DMS153 treated with DMSO at 0.1 percent for 48 hours (cell line): Measurements from ENCODE around the gene DENND1A.

Source experiments
- DNase-seq: peaks from one replicate; lab custom pipeline; 2025; ENCODE audit not compliant: unreplicated experiment; lab: John Stamatoyannopoulos, UW

Gene DENND1A

DNA sequence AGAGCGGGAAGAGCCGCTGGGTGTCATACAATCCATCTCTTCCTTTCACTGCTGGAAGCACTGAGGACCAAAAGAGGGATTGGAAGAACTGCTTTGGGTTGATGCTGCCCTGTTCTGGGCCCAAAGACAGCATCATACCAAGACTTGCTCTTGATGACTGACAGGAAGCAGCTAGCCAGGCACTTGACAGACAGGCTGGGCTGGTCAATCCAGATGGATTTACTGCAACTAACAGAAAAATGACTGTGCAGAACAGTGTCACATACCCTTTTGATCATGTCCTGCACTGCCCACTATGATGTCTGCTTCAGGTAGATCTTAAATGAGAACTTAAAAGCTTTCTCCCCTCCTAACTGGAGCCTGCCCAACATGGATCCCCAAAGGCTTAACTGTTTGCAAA lies 416.4 kb downstream of the DENND1A start:
- no peak for DNase-seq

DNA sequence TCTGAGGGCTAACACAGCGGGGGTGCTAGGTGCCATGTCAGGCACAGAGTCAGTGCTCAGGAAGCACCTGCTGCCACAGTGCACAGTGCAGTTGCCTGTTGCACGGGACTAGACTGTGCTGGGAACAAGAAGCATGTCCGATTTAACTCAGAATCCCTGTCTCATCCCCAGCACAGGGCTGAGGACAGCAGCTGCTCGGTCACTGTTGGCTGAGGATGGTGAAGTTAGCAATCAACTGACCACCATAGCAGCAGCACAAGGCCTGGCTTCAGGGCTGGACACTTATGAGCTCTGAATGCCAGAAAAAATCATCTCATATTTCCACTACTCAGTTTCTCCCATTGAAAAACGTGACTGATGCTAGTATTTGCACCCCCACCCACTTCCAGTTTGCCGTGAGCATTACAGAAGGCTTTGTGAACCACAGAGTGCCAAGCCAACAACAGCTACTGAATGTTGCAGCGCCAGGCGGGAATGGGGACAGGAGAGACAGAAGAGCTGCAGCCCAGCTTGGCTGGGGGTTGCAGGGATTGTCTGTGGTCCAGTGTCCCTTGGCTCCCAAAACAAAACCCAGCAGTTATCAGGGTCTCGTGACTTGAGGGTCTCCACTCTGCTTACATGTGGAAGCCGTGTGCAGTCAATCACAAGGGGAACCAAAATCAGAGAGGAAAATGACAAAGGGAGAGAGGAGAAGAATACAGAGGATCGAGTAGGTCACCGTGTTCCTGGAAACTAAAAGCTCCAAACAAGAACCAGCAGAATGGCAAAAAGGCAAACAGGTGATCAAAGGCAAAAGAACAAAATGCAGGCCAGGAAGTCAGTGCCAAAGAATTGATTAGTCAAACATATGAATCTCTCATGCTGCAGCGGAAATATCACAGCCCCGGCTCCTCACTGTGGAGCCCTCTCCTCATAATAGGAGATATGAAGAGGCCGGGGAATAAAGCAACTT lies 418.3 kb downstream of the DENND1A start:
- DNase-seq: no peak

DNA sequence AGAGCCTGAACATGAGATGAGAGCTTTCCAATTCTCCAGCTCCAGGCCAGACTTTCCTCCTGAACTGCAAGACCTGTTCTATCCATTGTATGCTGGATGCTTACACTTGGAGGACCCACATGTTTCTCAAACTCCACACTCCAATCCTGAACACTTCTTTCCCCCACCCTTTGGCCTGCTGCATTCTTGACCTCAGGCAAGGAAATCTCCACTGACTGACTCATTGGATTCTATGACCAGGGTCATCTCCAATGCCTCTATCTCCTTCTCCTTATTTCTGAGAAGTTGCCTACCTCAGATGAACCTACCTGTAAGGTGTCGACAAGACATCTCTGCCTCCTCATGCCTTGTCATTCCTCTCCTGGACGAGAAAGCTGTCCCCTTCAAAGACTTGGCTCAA lies 420.3 kb downstream of the DENND1A start:
- DNase-seq: no peak

DNA sequence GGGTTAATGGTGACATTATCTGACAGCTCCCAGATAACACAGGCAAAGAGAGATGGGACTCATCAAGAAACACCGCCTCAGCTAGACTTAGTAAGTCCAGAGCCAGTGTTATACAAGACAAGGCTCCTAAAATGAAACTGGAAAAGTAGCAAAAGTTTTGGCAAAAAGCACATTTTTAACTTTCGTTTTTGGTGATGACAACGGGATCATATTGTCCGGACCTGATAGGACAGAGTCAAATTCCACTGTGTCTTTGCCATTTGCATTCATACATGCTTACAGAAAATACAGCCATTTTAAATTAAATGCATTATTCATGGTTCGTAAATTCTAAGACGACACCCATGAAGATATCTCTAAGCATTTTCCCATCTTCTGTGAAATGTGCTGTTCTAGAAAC lies 421.9 kb downstream of the DENND1A start:
- no peak for DNase-seq

DNA sequence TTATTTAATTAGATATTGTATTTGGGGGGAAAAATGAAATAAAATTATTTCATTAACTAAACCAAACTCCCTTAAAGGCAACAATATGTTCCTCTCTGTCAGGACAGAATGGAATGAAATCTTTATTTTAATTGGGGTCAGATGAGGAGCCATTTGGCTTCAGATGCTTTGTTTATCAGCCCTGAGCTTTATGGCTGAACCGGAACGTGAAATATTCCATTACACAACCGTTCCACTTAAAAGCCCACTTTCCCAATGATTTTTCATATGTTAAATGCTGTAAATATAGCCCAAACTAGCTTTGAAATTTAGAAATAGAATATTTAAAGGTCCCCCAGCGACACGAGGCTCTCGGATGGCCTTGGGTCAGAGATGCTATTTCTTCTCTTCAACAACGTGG lies 424.4 kb downstream of the DENND1A start:
- no peak for DNase-seq

DNA sequence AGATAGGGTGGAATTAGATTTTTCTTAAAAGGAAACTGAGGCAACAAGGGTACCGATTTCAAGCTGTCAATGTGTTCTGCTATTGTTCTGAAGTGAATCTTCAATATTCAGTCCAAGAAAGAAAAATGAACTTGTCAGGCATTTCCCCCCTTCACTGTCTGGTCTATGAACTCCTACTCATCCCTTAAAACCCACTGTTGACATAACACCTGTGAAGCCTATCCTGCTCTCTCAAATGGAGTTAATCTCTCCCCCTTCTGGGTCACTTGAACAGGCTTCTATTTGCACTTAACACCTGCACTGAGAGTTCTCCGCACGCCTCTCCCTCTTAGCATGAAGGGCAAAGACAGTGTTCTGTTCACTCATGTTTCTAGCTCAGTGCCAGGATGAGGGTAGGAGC lies 429.6 kb downstream of the DENND1A start:
- no peak for DNase-seq

DNA sequence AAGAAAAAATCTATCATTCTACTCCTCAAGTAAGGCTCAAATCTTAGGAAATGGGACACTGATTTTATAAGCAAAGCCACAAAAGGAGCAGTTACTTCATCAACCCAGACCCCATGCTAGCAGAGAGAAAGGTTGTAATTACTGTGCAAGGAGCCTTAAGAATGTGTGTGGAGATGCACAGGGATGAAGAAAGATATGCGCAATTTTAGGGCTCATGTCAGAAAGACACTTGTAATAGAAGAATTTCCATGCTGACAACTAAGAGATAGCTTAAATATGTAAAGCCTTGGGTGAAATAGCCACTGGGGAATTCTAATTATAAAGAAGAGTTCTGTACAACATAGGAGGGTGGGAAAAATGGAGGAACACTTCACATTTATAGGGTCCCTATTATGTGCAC lies 432.1 kb downstream of the DENND1A start:
- DNase-seq: no peak

DNA sequence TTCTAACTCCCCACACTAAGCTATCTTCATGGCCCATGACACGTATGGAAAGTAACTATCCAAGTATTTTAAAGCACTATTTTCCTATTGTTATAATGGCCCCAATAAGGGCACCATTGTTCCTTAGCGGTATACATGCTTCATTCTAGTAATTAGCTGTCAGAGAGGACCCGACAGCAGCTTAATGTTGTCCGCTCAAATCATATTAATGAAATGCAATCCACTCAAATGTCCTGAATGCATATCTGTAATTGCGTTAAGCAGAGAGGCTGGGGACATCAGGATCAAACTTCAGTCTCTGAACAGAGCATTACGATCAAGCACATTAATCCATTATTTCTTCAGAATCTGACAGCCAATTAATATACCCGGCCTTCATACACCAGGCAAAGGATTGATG lies 434.2 kb downstream of the DENND1A start:
- no peak for DNase-seq

DNA sequence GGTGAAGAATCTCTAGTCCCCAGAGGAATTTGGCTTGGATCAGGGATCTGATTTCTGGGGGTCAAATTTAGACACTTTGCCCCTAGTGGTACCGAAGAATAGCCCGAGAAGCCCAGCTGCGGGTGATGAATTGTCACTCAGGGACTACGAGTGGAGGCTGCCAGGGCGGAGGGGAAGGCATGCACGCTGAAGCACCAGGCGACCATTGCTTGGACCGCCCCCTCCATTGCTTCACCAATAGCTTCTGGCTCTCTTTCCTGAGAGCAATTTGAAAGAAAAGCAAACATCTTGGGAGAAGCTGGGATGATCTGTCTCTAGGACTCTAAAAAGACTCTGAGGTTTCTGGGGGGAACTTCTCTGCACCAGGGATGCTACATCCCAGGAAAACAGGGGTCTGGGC lies 436.3 kb downstream of the DENND1A start:
- no peak for DNase-seq

DNA sequence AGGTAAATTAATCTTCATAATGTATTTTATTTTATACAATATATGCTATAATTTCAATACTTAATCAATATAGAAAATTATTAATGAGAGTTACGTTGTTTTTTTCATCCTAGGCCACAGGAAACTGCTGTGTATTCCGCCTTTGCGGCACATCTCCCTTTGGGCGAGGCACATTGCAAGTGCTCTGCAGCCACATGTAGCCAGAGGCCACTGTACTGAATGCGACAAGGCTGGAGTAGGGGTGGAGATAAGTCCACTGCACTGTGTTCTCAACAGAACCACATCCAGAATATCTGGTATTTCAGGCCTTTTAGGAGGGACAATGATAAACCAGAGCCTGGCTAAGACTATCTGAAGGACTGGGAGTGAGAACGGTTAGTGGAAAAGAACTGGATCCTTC lies 439.2 kb downstream of the DENND1A start:
- DNase-seq: no peak

DNA sequence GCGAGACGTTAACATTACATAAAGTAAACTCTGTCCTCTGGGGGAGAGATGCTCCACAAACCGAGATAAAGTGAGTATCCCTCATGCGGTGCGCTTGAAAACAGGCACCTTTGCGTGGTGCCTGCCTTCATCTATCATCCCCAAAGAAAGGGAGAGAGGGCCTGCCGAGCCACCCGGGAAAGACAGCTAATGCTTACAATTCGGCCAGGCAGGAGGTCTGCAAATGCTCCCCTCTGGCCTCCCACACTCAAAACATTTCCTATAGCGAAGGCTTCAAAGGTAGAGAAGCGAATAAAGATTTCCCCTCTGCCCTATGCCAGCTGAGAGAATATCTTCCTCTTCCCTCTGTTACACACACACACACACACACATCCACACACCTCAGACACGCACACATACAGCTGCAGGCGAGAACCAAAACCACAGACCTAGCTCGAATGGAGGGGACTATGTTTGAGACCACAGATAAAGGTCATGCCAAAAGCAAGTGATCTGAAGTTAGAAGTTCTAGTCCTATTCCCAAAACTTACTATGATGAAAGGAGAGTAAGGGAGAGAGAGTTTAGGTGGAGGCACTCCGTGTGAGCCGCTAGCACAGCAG lies 441.1 kb downstream of the DENND1A start:
- DNase-seq: no peak

DNA sequence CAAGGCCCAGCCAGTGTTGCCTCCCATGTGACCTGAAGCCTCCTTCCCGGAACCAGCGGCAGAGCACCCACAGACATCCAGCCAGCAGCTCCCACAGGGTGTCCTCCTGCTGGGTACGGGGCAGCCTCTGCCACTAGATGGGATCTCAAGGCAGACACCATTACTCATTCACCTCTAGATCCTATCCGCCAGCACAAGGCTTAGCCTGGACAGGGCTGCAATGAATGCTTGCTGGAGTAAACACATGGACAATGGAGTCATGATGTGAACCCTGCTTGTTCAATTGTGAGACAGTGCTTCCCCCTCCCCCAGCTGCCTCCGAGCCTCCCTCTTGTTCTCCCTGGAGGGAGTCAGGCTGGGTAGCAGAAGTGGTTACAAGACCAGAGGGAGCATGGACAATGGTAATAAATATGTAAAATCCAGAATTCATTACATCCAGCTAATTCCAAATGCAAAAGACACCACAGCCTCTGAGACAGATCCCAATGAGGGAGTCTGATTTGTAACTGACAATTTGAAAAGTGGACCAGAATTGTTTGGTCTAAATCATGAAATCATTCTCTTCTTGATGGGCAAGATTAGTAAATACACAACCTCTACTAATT lies 441.9 kb downstream of the DENND1A start:
- no peak for DNase-seq

DNA sequence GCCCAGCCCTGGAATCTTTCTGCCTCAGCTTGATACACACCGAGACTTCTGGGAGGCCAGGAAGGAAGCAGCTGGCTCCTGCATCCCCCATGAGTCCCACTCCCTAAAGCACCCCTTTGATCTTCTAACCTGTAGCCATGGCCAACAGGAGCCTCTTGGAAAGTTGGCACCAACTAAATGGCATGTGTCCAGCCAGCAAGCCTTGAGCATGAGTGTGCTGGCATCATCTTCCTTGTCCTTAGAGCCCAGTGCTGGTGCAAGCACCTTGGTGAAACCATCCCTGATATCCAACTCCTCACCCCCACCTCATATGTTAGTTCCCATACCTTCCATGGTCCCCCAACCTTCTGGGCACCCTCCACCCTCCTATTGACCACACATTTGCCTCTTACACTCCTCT lies 443.5 kb downstream of the DENND1A start:
- DNase-seq: no peak

DNA sequence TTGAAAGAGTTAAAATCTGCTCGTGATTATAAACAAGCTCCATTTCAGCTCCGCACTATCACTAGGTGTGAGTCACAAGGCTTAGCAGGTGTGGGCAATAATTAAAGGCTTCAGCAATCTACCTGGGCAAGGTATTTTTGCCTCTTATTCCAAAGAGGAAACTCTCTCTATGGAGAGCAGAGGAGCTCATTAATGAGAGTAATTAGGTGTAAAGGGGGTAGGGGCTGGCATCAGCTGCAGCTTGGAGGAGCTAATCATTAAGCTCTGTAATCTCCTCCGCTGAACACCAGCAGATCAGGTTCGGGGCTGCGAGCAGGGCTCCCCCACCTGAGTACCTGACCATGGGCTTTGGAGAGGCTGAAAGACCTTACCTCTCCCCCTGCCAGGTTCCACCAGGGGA lies 444.7 kb downstream of the DENND1A start:
- DNase-seq: no peak

DNA sequence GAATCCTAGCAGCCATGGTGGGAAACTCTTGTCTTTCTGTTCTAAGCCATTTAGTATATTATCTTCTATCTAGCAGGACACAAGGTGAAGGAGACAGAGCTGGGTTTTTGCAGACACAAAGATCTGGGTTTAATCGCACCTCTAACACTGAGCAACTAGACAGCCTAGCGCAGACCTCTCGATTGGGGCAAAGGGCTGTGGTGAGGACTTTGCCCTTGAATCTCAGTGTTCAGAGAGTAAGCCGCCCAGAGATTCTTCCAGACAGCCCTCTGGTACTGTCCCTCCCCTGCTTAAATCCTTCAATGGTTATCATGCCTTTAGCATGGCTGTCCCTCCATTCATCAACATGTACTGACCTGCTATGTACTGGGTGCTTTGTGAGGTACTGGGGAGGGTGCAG lies 445.8 kb downstream of the DENND1A start:
- DNase-seq: no peak

DNA sequence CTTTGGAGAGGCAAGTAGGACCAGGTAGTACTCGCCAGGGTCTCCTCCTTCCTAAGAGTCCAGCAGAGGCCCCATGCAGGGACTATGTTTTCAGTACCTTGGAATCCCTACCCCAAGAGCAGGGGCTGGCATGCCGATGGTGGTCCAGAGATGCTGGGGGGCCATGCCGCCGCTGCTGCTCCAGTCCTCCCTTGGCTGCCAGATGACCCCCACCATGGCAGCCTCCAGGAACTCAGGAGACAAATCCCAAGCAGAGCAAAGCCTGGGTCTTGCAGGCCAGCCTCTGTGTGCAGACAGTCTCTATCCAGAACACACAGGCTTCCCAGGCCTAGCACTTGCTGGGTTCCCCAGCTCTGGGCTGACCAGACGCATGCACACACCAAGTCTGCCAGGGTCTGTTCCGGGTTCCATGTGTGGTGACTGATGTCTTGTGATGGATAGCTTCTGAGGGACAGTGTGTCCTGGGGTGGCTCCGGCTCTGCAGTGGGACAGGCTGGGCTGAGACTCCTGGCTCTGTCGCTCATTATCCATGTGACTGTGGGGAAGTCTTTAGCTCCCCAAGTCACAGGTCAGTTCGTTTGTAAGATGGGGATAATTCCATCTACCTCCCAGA lies 446.6 kb downstream of the DENND1A start:
- no peak for DNase-seq

DNA sequence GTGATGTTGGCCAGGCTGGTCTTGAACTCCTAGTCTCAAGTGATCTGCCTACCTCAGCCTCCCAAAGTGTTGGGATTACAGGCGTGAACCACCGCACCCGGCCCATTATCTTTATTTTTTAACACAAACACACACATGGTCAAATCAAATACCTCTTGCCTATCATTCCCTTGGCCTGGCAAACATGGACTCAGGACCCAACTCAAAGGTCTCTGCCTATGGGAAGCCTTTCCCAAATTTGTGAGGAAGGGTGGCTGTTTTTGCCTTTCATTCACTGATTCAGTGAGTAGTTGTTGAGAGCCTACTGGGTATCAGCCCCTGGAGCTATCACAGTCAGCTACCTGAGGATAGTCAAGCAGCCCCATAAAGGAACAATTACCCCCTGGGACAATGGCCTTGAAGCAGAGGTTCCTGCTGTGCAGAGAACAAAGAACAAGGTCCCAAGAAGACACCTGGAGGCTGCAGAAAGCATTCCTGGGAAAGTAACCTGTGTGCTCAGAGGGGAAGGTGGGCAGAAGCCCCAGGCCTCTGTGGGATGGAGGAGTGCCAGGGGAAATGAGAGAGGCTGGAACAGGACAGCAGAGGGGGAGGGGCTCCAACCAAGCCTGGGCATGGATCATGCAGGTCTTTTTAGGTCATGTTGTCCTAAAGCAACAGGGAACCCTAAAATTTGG lies 447.5 kb downstream of the DENND1A start:
- no peak for DNase-seq

DNA sequence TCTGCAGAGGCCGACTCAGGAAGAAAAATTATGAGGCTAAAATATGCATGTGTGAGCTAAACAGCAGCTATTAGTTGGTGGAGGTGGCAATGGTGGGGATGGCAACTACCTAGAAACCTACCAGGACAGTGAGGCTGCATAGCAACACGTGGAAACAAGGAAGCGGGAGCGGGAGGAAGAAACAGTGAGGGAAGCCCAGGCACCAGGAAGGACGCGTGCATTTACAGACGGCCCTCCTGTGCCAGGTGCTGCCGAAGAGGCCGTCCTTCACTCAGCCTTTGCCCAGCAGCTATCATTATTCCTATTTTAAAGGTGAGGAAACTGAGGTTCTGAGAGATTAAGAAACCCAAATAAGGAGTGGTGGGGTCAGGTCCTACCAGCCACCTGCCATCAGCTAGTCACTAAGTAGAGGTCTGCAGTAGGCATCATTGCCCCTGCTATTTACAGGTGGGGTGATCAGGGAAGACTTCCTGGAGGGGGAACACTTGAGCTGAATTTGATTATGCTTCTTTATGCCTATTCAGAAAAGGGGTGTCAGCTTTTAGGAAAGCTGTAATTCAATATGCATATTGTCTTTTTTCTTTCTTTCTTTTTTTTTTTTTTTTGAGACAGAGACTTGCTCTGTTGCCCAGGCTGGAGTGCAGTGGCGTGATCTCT lies 448.6 kb downstream of the DENND1A start:
- DNase-seq: no peak

DNA sequence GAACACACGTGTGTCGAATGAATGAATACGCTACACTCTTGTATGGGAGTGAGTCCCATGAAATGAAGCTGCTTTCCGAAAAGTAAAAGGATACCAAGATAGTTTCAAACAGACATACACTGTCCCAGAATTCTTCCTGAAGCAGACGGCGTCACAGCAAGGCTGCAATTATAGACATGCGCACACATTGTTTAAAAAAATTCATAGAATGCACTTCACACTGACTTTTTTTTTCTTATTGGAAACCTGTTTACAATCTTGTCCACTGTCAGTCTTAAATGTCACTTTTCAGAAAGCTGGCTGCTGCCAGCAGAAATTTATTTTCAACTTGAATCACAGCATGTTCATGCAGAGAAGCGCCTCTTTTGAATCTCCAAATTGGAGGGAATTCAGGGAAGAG lies 449.1 kb downstream of the DENND1A start:
- DNase-seq: no peak

DNA sequence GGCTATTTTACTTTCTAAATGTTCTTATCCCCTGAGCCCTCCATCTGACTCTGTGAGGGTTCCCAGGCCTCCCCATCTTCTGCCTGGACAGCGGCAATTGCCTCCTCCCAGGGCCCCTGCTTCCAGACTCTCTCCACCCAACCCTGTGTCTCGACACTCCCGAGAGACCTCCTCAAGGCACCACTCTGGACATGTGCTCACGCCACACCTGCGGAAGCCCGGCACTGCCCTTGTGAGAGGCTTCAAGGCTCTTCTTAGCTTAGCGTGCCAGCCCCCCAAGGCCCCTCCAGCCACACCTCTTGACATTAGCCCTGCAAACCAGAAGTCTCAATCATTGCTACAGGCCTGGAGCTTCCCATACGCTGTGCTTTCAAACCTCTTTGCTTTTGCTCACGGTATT lies 449.8 kb downstream of the DENND1A start:
- DNase-seq: no peak
